ENCODE data around the gene SHISAL2A. TPM values are rescaled to one million over a fixed set of nuclear protein-coding genes. Genes with fewer than 3 reads are reported as not detected.
"Not testable (repeated sequence)": the region's sequence is repeated elsewhere in the genome, so short reads cannot be mapped to it uniquely, and the experiment has no call there.

The SHISAL2A gene
- total and polyA plus RNA-seq, 2 of the 13 experiments (the other 11 are each of a cell fraction or from before 2014, with no cell fraction given) = not detected

- no peaks in the 10 kb centered on the region for H3K79me2 ChIP-seq (ENCODE audit: insufficient read depth, low read length)
- H3K27ac ChIP-seq (ENCODE audit: extremely low read length, insufficient read depth, low read length) = no peak overlapping the region
- intact Hi-C loops (cut with micrococcal nuclease; ENCODE audit: unreplicated experiment) (loop anchor here (10.0 kb wide), 1 partner anchor 280 kb away; the partner anchor contains the start of genes ORC1 and PRPF38A), in situ Hi-C loops (cut with HindIII; ENCODE audit: extremely low pct_ligation_motif_present, low pct_unique_long_range_greater_than_20kb) (no loop called here)
- no peak overlapping the region for H3K4me3 ChIP-seq (replicated peaks in 1 of 3; ENCODE audit: insufficient read depth in 1 of 3, low read depth in 2 of 3, low read length in 3 of 3)
- POLR2A ChIA-PET = interaction anchor here (1.2 kb wide), 1 partner anchor 131 kb away, joined by 4 read pairs; the partner anchor contains the start of gene TUT4
- H2AFZ ChIP-seq (ENCODE audit: low read length) = no peak overlapping the region
- CTCF ChIA-PET (ENCODE audit: low intra/inter-chr PET ratio, low total read pairs) = no interaction called here
- ATAC-seq (no peak), DNase-seq (ENCODE audit: low spot score) (no peak), FAIRE-seq (no peak)
- peaks cover 12 to 39% of the 10 kb centered on the region in 2 experiments for H3K36me3 ChIP-seq (replicated peaks in 1 of 2; ENCODE audit: control insufficient read depth in 1 of 2, insufficient read depth in 2 of 2, low read length in 2 of 2)
- BruUV-seq (replicated peaks) = no TSS peak
- WGBS (ENCODE audit: low lambda C conversion rate) = 100% methylated on average over 1 of the region's 1 CpG
- no peaks in the 10 kb centered on the region for H4K20me1 ChIP-seq (ENCODE audit: insufficient read depth, low read length)
- no peak overlapping the region for H3K4me2 ChIP-seq (ENCODE audit: low read depth, low read length)
- H3K9ac ChIP-seq (ENCODE audit: insufficient read depth, low read depth, low read length) = no peak overlapping the region
- no peaks in the 10 kb centered on the region for H3K9me3 ChIP-seq (ENCODE audit: low read length)
- peak; percentile 65 for TF ChIP-seq HNRNPK (IDR thresholded peaks at IDR 0.05; ENCODE audit: low read depth, low read length, poor library complexity, severe bottlenecking)
- TF ChIP-seq POLR2AphosphoS5 (IDR thresholded peaks at IDR 0.05; ENCODE audit: low read depth, low read length) = peak; percentile 16; the same call in 1 of the 2 replicates
- no peak for TF ChIP-seq WIZ (CRISPR knock-in tag; IDR thresholded peaks at IDR 0.05)
- H3K4me1 ChIP-seq (ENCODE audit: insufficient read depth, low read length) = peaks cover 3% of the 10 kb centered on the region; the same call in 1 of the 2 replicates
- H3K27me3 ChIP-seq (ENCODE audit: control insufficient read depth in 1 of 2, insufficient read depth in 2 of 2, low read length in 2 of 2) = no peaks in the 10 kb centered on the region
These were observed 51.6 kb downstream of the SHISAL2A start for GRCh38 chr1:52684545-52684944.

GRCh38 chr1:52686261-52686751, 53.3 kb downstream of the SHISAL2A start:
- WGBS (ENCODE audit: low lambda C conversion rate) = 69% methylated on average over 16 of the region's 17 CpGs
- H3K4me3 ChIP-seq (replicated peaks in 1 of 3; ENCODE audit: insufficient read depth in 1 of 3, low read depth in 2 of 3, low read length in 3 of 3); in situ Hi-C loops (cut with HindIII; ENCODE audit: extremely low pct_ligation_motif_present, low pct_unique_long_range_greater_than_20kb); H3K9ac ChIP-seq (ENCODE audit: insufficient read depth, low read depth, low read length); H3K27me3 ChIP-seq (ENCODE audit: control insufficient read depth in 1 of 2, insufficient read depth in 2 of 2, low read length in 2 of 2); H4K20me1 ChIP-seq (ENCODE audit: insufficient read depth, low read length); BruUV-seq (replicated peaks); H3K79me2 ChIP-seq (ENCODE audit: insufficient read depth, low read length); H3K4me1 ChIP-seq (ENCODE audit: insufficient read depth, low read length); CTCF ChIA-PET (ENCODE audit: low intra/inter-chr PET ratio, low total read pairs); H2AFZ ChIP-seq (ENCODE audit: low read length); H3K27ac ChIP-seq (ENCODE audit: extremely low read length, insufficient read depth, low read length); H3K4me2 ChIP-seq (ENCODE audit: low read depth, low read length); H3K9me3 ChIP-seq (ENCODE audit: low read length); TF ChIP-seq FOXA1 (IDR thresholded peaks at IDR 0.05): not testable (repeated sequence)
- FAIRE-seq (peak; percentile 62), ATAC-seq (peak; percentile 82), DNase-seq (ENCODE audit: low spot score) (peak; percentile 60)
- peaks cover 15 to 51% of the 10 kb centered on the region in 2 experiments for H3K36me3 ChIP-seq (replicated peaks in 1 of 2; ENCODE audit: control insufficient read depth in 1 of 2, insufficient read depth in 2 of 2, low read length in 2 of 2)
- intact Hi-C loops (cut with micrococcal nuclease; ENCODE audit: unreplicated experiment) = loop anchor here (2.0 to 10.0 kb wide), 2 partner anchors 134 to 282 kb away; partner anchors contain the start of genes ORC1, PRPF38A and TUT4
- POLR2A ChIA-PET = interaction anchor here (0.7 to 2.8 kb wide), 3 partner anchors 12 to 94 kb away, joined by 3 to 8 read pairs (median 3); partner anchors contain the start of gene COA7
- TF ChIP-seq ZNF687 (CRISPR knock-in tag; IDR thresholded peaks at IDR 0.05) = peak; percentile 35; the same call in 1 of the 2 replicates
- peak; percentile 72 for TF ChIP-seq HNF1B (CRISPR knock-in tag; IDR thresholded peaks at IDR 0.05)
- TF ChIP-seq CEBPG (CRISPR knock-in tag; IDR thresholded peaks at IDR 0.05) = peak; percentile 42
- 0 out of 2 replicates have a peak, but pooled peaks have one; percentile 5 for TF ChIP-seq FOXA1 (CRISPR knock-in tag; IDR thresholded peaks at IDR 0.05)
- TF ChIP-seq ETV5 (CRISPR knock-in tag; IDR thresholded peaks at IDR 0.05; ENCODE audit: borderline replicate concordance) = peak; percentile 16; the same call in 1 of the 2 replicates
- 0 out of 2 replicates have a peak, but pooled peaks have one; percentile 21 for TF ChIP-seq MEIS1 (CRISPR knock-in tag; IDR thresholded peaks at IDR 0.05; ENCODE audit: borderline replicate concordance)
- 0 out of 2 replicates have a peak, but pooled peaks have one; percentile 28 for TF ChIP-seq ARNT2 (CRISPR knock-in tag; IDR thresholded peaks at IDR 0.05; ENCODE audit: low read depth)
- peak; percentile 91 for TF ChIP-seq SMC3 (IDR thresholded peaks at IDR 0.05; ENCODE audit: low read length)
- 0 out of 2 replicates have a peak, but pooled peaks have one; percentile 31 for TF ChIP-seq RXRB (CRISPR knock-in tag; IDR thresholded peaks at IDR 0.05; ENCODE audit: borderline replicate concordance)

Data from HepG2 (cell line).